SK-N-MC (cell line): Measurements from ENCODE around the gene TDRD1.

Source experiments
- EZH2 ChIP-seq: fragments of 200-600 bp; sonication (generic); IDR thresholded peaks from one replicate; pipeline ENCODE4 v1.6.1; 2017; ENCODE audit warnings: antibody characterized with exemption
- POLR2AphosphoS5 ChIP-seq: IDR thresholded peaks from 2 replicates; pipeline ENCODE4 v1.6.1; 2012; ENCODE audit warnings: mild to moderate bottlenecking, low read depth, low read length, borderline replicate concordance

DNA sequence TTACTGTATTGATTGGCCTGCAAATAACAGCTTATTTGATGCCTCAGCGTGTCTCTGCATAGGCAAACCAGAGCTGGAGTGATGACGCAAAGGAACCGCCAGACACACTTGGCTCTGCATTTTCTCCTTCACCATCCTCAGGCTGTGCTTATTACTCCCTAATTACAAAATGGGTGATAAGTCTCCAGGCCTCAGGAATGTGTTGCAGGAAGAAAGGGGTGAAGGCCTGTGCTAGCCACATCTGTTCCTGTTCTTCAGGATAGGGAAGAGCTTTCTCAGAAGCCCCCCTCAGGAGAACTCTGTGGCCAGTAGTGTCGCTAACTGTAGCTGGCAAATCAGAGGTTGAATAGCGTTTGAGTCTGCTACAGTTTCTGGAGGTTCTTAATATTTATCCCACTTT lies 5.1 kb downstream of the TDRD1 start:
- TF ChIP-seq EZH2, result no peak
- no peak for TF ChIP-seq POLR2AphosphoS5
